ENCODE results near the gene TNNT3. TPM values are rescaled to one million over a fixed set of nuclear protein-coding genes. Genes with fewer than 3 reads are reported as not detected.

Gene TNNT3
- total and polyA plus RNA-seq, 8 donors, result 0.75 to 14.5 (median 3.1) TPM; not detected in 3

GRCh38 chr11:1890856-1891830 is 28.4 kb upstream of the TNNT3 start:
- Histone ChIP-seq H3K4me3 (no peak overlapping the region), H3K4me1 (peaks cover 0 to 33% (median 10%) of the 10 kb centered on the region in 4 donors), H3K27me3 (peaks cover 0 to 20% (median 0%) of the 10 kb centered on the region in 3 donors), H3K9me3 (no peaks in the 10 kb centered on the region), H3K27ac (peak overlapping the region in 2 of 5 donors; percentile 14 to 26), H3K36me3 (peaks cover 0 to 31% (median 26%) of the 10 kb centered on the region in 4 donors)
- peak in 1 of 2 donors; percentile 32 for DNase-seq
- WGBS, 5 donors, result 67 to 76% (median 71%) methylated on average over 14 to 34 of the region's 34 CpGs
- TF ChIP-seq POLR2AphosphoS5 (IDR thresholded peaks at IDR 0.05), result no peak
- no peak for TF ChIP-seq POLR2A (IDR thresholded peaks at IDR 0.05)
- no peak for TF ChIP-seq CTCF (IDR thresholded peaks at IDR 0.05)
- no peak for TF ChIP-seq EP300 (IDR thresholded peaks at IDR 0.05)
- intact Hi-C loops (cut with DNase I; ENCODE audit: low total_unique reads), result no loop called here

GRCh38 chr11:1891831-1892115 is 27.7 kb upstream of the TNNT3 start, which contains the start of gene PRR33:
TSS of gene PRR33 (minus strand) at chr11:1891895. CDS start at chr11:1890584, 1,311 bp downstream.
- peaks cover 0 to 33% (median 10%) of the 10 kb centered on the region in 4 donors for H3K4me1 ChIP-seq
- peaks cover 0 to 25% (median 20%) of the 10 kb centered on the region in 4 donors for H3K36me3 ChIP-seq
- no peak within 1 kb of the TSS for H3K4me3 ChIP-seq
- peaks cover 0 to 20% (median 0%) of the 10 kb centered on the region in 3 donors for H3K27me3 ChIP-seq
- intact Hi-C loops (cut with DNase I; ENCODE audit: low total_unique reads), result no loop called here
- TF ChIP-seq CTCF (IDR thresholded peaks at IDR 0.05), result no peak
- TF ChIP-seq EP300 (IDR thresholded peaks at IDR 0.05), result no peak
- TF ChIP-seq POLR2A (IDR thresholded peaks at IDR 0.05), result no peak
- TF ChIP-seq POLR2AphosphoS5 (IDR thresholded peaks at IDR 0.05), result no peak
- peak within 1 kb of the TSS in 2 of 5 donors; percentile 14 to 26 for H3K27ac ChIP-seq
- WGBS, 5 donors, result 88 to 92% (median 89%) methylated on average over 7 of the region's 7 CpGs
- DNase-seq, result no peak
- no peaks in the 10 kb centered on the region for H3K9me3 ChIP-seq

GRCh38 chr11:1892116-1892515 is 27.4 kb upstream of the TNNT3 start:
- TF ChIP-seq POLR2AphosphoS5 (IDR thresholded peaks at IDR 0.05) (no peak), EP300 (IDR thresholded peaks at IDR 0.05) (no peak), CTCF (IDR thresholded peaks at IDR 0.05) (no peak), POLR2A (IDR thresholded peaks at IDR 0.05) (no peak)
- Histone ChIP-seq H3K27me3 (peaks cover 0 to 24% (median 0%) of the 10 kb centered on the region in 3 donors), H3K36me3 (peaks cover 0 to 23% (median 18%) of the 10 kb centered on the region in 4 donors), H3K4me3 (no peak overlapping the region), H3K27ac (no peak overlapping the region), H3K4me1 (peaks cover 0 to 33% (median 10%) of the 10 kb centered on the region in 4 donors), H3K9me3 (no peaks in the 10 kb centered on the region)
- WGBS, 5 donors, result 68 to 96% (median 88%) methylated on average over 6 to 7 of the region's 7 CpGs
- intact Hi-C loops (cut with DNase I; ENCODE audit: low total_unique reads), result no loop called here
- DNase-seq, result no peak

- TF ChIP-seq CTCF (IDR thresholded peaks at IDR 0.05), result no peak
- TF ChIP-seq EP300 (IDR thresholded peaks at IDR 0.05), result no peak
- TF ChIP-seq POLR2AphosphoS5 (IDR thresholded peaks at IDR 0.05), result no peak
- TF ChIP-seq POLR2A (IDR thresholded peaks at IDR 0.05), result no peak
- Histone ChIP-seq H3K4me3 (no peak overlapping the region), H3K27ac (no peak overlapping the region), H3K9me3 (no peaks in the 10 kb centered on the region), H3K36me3 (peaks cover 0 to 19% (median 13%) of the 10 kb centered on the region in 4 donors), H3K27me3 (peaks cover 0 to 28% (median 0%) of the 10 kb centered on the region in 3 donors), H3K4me1 (peaks cover 0 to 33% (median 10%) of the 10 kb centered on the region in 4 donors)
- intact Hi-C loops (cut with DNase I; ENCODE audit: low total_unique reads), result no loop called here
- DNase-seq, result no peak
- 60 to 85% (median 74%) methylated on average over 5 of the region's 5 CpGs for WGBS, 5 donors
Measured at GRCh38 chr11:1892558-1892957, 26.9 kb upstream of the TNNT3 start.

Measured in stomach (tissue), 9 donors.